OCI-LY7 (cell line): ENCODE data around the gene LINC00632. TPM values are rescaled to one million over a fixed set of nuclear protein-coding genes. Genes with fewer than 3 reads are reported as not detected.

Experiments
- BruUV-seq: library from RNA; stranded (reverse); fragments of 400-500 nt; replicated peaks from 2 replicates; lab custom pipeline; 2021; lab: Mats Ljungman, UMichigan
- CTCF ChIA-PET: fragments of 300-600 bp; sonication (Branson Sonifier 250); formaldehyde crosslinking; loops from one replicate; lab custom pipeline; 2022; ENCODE audit warnings: antibody characterized with exemption; ENCODE audit not compliant: unreplicated experiment; lab: Charles Lee
- POLR2A ChIA-PET: fragments of 300-600 bp; sonication (Branson Sonifier 250); formaldehyde crosslinking; loops from one replicate; lab custom pipeline; 2022; ENCODE audit warnings: antibody characterized with exemption; lab: Charles Lee
- DNase-seq: peaks from one replicate; pipeline ENCODE4 v3.0.0-alpha.2; 2015; ENCODE audit warnings: low spot score
- H2AFZ ChIP-seq: fragments of 200-600 bp; sonication (generic), shearing (Covaris generic); 2 replicates; pipeline ENCODE4 v1.6.1; 2014; ENCODE audit warnings: mild to moderate bottlenecking, antibody characterized with exemption, low read length, moderate library complexity
- H3K27ac ChIP-seq: fragments of 200-600 bp; sonication (generic); 2 replicates; pipeline ENCODE4 v1.5.1; 2014; ENCODE audit warnings: mixed run types, low read depth, mild to moderate bottlenecking, moderate library complexity, low read length, inconsistent platforms; ENCODE audit not compliant: poor library complexity, severe bottlenecking
- H3K36me3 ChIP-seq: fragments of 200-600 bp; sonication (generic); 2 replicates; pipeline ENCODE4 v1.6.1; 2014; ENCODE audit warnings: mild to moderate bottlenecking, antibody characterized with exemption, low read length, moderate library complexity, mixed read lengths; ENCODE audit not compliant: insufficient read depth
- H3K4me1 ChIP-seq: fragments of 200-600 bp; sonication (generic); 2 replicates; pipeline ENCODE4 v1.5.1; 2014; ENCODE audit warnings: mild to moderate bottlenecking, low read length; ENCODE audit not compliant: insufficient read depth, poor library complexity, severe bottlenecking
- H3K4me2 ChIP-seq: fragments of 200-600 bp; sonication (generic); 2 replicates; pipeline ENCODE4 v1.6.1; 2014; ENCODE audit warnings: mild to moderate bottlenecking, low read length
- H3K4me3 ChIP-seq: fragments of 200-600 bp; sonication (generic); 2 replicates; pipeline ENCODE4 v1.5.1; 2014; ENCODE audit warnings: mild to moderate bottlenecking, low read depth, low read length; ENCODE audit not compliant: poor library complexity, severe bottlenecking
- H3K79me2 ChIP-seq: fragments of 200-600 bp; sonication (generic); 2 replicates; pipeline ENCODE4 v1.6.1; 2016; ENCODE audit warnings: low read depth, mild to moderate bottlenecking, low read length, moderate library complexity, mixed read lengths; ENCODE audit not compliant: insufficient read depth
- H3K9me2 ChIP-seq: fragments of 200-600 bp; sonication (generic); 2 replicates; pipeline ENCODE4 v1.6.1; 2016; ENCODE audit warnings: mild to moderate bottlenecking, low read length, mixed read lengths; ENCODE audit not compliant: insufficient read depth
- H3K9me3 ChIP-seq: fragments of 200-600 bp; sonication (generic); 2 replicates; pipeline ENCODE4 v1.6.1; 2014; ENCODE audit warnings: mild to moderate bottlenecking, mixed run types, low read length, mixed read lengths
- H4K20me1 ChIP-seq: fragments of 200-600 bp; sonication (generic); 2 replicates; pipeline ENCODE4 v1.6.1; 2014; ENCODE audit warnings: mild to moderate bottlenecking, antibody characterized with exemption, low read length, moderate library complexity, mixed read lengths; ENCODE audit not compliant: insufficient read depth
- CTCF ChIP-seq: fragments of 200-600 bp; sonication (generic); conservative IDR thresholded peaks from 2 replicates; pipeline ENCODE4 v1.5.1; 2014; ENCODE audit warnings: mild to moderate bottlenecking, antibody characterized with exemption, low read length, moderate library complexity, mixed read lengths
- EZH2phosphoT487 ChIP-seq: fragments of 200-600 bp; sonication (generic); IDR thresholded peaks from 2 replicates; pipeline ENCODE4 v1.6.1; 2018; ENCODE audit warnings: low read depth, borderline replicate concordance, mild to moderate bottlenecking, mixed run types, antibody characterized with exemption, low read length, moderate library complexity, mixed read lengths
- intact Hi-C: fragments of 100-400 bp; cut with micrococcal nuclease; formaldehyde crosslinking; loops from one replicate; pipeline ENCODE4 v1.10.0; 2022; ENCODE audit not compliant: unreplicated experiment
- total RNA-seq, 2 experiments: library from RNA; depleted of rRNA in 1 of 2; stranded (reverse); fragments of >200 nt in 1 of 2; shearing (Covaris generic) in 1 of 2; gene quantifications; 2 replicates each; pipeline ENCODE4 v1.2.3, GENCODE V29; 2014 to 2022

The LINC00632 gene
- total RNA-seq, 2 experiments from 2014 or later: not detected

GRCh38 chrX:140804292-140804691 lies 94.7 kb downstream of the LINC00632 start:
- no peak for TF ChIP-seq EZH2phosphoT487
- no peak for TF ChIP-seq CTCF
- BruUV-seq: no TSS peak
- H3K36me3 ChIP-seq: no peaks in the 10 kb centered on the region
- H3K4me3 ChIP-seq: no peak overlapping the region
- H3K4me2 ChIP-seq: no peak overlapping the region
- no peak overlapping the region for H2AFZ ChIP-seq
- H3K4me1 ChIP-seq: no peaks in the 10 kb centered on the region
- no peak overlapping the region for H3K27ac ChIP-seq
- POLR2A ChIA-PET: no interaction called here
- no peak for DNase-seq
- H3K9me2 ChIP-seq: no peaks in the 10 kb centered on the region
- CTCF ChIA-PET: no interaction called here
- no peaks in the 10 kb centered on the region for H3K79me2 ChIP-seq
- no peaks in the 10 kb centered on the region for H4K20me1 ChIP-seq
- no peaks in the 10 kb centered on the region for H3K9me3 ChIP-seq
- intact Hi-C loops: no loop called here

DNA sequence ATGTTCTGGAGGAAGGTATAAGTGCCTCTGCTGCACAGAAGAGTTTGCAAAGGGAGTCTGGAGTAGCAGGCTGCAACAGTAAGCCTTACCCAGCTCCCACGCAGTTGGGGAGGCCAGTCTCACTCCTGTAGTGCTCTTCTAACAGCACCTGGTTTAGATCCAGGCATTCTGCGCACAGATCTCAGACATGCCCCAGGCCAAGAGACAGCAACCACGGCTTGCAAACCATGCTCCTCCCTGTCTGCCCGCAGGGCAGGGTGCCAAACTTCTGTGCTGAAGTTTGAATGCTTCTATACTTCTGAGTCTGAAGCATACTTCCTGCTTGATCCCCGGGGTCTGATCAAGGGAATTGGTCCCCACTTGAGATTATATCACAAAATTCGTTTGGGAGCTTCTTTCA lies 106.3 kb downstream of the LINC00632 start:
- BruUV-seq: no TSS peak
- Histone ChIP-seq H3K4me2 (no peak overlapping the region), H3K27ac (no peak overlapping the region), H2AFZ (no peak overlapping the region), H3K4me1 (peaks cover 7% of the 10 kb centered on the region), H4K20me1 (no peaks in the 10 kb centered on the region), H3K4me3 (no peak overlapping the region), H3K79me2 (no peaks in the 10 kb centered on the region), H3K9me3 (no peaks in the 10 kb centered on the region), H3K36me3 (no peaks in the 10 kb centered on the region), H3K9me2 (no peaks in the 10 kb centered on the region)
- no peak for DNase-seq
- TF ChIP-seq CTCF: no peak
- TF ChIP-seq EZH2phosphoT487: no peak
- POLR2A ChIA-PET: interaction anchor here (0.6 kb wide), 1 partner anchor 1558 kb away, joined by 5 read pairs; no protein-coding TSS in a partner anchor
- CTCF ChIA-PET: no interaction called here
- intact Hi-C loops: no loop called here

DNA sequence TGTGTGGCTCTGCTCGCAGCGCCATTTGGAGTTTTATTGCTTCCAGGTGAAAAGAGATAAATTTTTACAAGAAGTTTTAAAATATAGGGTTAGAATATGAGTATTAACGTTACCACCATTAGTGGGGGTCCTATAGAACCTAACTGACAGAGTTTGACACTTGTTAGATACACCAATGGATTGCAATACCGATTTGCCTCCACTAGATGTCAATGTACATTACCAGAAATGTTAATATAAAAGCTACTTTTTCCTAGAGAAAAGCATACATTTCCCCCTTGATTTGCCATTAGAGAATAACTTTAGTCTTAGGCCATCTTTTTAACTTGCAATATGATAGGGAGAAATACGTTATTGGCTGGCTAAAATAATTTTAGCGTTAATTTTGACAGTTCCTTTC lies 108.4 kb downstream of the LINC00632 start:
- Histone ChIP-seq H3K9me2 (no peaks in the 10 kb centered on the region), H3K4me1 (peaks cover 25% of the 10 kb centered on the region), H3K79me2 (no peaks in the 10 kb centered on the region), H3K4me2 (peak overlapping the region; percentile 32; the same call in 1 of the 2 replicates), H3K36me3 (no peaks in the 10 kb centered on the region), H3K9me3 (no peaks in the 10 kb centered on the region), H2AFZ (peak overlapping the region; percentile 54; the same call in 1 of the 2 replicates), H3K4me3 (peak overlapping the region; percentile 63), H3K27ac (no peak overlapping the region), H4K20me1 (no peaks in the 10 kb centered on the region)
- BruUV-seq: no TSS peak
- intact Hi-C loops: loop anchor here (2.0 kb wide), 1 partner anchor 459 kb away; no protein-coding TSS in a partner anchor
- DNase-seq: peak; percentile 58
- peak; percentile 77 for TF ChIP-seq CTCF
- no peak for TF ChIP-seq EZH2phosphoT487
- ChIA-PET CTCF (no interaction called here), POLR2A (no interaction called here)
